GM04503 (cell line): ENCODE results near the gene MPV17L.
"Not testable (repeated sequence)": the region's sequence is repeated elsewhere in the genome, so short reads cannot be mapped to it uniquely, and the experiment has no call there.

Source experiments
- DNase-seq: peaks from one replicate; pipeline ENCODE4 v3.0.0-alpha.2; 2012; ENCODE audit warnings: low read depth

MPV17L gene

DNA sequence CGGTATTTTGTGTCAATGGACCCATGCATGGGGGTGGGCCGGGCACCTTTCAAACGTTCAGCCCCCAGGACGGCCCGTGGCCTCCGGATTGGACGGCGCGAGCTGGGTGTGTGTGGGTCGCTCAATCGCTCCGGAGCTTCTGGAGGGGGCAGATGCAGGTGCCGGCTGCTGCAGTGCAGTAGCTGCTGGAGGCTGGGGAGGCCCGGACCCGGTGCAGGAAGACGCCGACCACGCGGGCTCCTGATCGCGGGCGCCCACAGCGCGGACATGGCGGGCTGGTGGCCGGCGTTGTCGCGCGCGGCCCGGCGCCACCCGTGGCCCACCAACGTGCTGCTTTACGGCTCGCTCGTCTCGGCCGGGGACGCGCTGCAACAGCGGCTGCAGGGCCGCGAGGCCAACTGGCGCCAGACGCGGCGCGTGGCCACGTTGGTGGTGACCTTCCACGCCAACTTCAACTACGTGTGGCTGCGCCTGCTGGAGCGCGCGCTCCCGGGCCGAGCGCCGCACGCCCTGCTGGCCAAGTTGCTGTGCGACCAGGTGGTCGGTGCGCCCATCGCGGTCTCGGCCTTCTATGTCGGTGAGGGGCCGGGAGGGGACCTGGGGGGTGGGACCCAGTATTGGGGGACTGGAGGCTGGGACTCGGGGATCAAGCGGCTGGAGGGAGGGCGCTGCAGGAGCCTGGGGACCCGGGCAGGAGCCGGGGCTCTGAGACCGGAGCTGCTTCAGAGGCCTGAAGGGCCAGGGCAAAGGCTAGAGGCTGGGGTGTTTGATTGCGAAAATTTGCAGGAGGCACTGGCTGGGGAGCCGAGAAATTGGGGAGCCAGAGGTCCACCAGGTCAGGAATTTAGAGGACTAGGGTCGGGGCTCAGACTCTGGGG is at the start of gene MPV17L:
Gene MPV17L (plus strand): TSS at position 124 of the 878 bp plus-strand sequence. CDS start 144 bp downstream, at position 268.
- DNase-seq, result not testable (repeated sequence)

DNA sequence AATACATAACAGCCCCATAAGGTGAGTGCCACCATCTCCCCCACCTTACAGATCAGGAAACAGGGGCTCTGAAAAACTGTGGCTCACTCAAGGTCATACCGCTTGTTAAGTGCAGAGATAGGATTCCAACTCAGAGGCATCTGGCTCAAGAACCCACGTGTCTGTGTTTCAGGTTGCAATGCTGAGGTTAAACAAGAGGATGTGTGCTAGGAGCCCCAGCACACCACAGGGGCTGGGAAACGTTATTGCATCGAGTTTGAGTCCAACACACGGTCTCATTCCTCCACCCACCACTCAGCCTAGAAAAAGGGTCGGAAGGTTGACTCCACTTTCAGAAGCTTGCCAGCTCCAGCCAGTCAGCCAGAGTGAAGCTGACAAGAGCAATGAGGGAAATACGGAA is 46.8 kb upstream of the MPV17L start:
- not testable (repeated sequence) for DNase-seq

DNA sequence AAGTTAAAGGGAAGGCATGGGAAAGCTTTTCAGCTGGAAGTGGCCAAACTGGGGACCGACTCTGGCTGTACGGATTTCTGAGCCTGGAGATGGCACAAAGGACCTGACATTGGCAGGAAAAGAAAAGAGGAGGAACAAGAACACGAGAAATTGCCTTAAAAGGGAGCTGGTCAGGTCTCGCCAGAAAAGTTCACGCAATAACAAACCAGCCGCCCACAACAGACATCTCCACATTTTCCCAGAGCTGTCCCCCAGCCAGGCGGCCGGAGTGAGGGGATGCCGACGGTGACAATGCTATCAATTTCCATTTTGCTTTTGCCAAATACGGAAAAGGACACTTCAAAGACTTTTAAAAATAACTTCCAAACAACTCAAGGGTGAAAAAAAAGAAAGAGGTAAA is 44.3 kb upstream of the MPV17L start:
- not testable (repeated sequence) for DNase-seq

DNA sequence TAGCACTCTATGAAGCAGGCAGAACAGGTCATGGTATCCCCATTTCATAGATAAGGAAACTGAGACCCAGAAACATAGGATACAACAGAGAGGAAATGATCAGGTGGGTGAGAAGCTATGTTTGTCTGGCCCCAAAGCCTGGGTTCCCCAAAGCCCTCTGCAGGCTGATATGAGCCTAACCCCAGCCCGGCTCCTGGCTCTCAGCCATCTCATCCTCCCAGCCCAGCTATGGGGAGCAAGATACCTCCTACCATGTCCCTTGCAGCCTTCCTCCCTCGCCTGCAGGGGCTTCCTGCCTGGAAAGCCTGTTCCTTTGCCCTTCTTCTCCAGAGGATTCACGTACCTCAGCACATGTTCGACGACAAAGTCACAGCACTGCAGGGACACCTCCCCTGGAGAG is 43.8 kb upstream of the MPV17L start:
- DNase-seq, result not testable (repeated sequence)

DNA sequence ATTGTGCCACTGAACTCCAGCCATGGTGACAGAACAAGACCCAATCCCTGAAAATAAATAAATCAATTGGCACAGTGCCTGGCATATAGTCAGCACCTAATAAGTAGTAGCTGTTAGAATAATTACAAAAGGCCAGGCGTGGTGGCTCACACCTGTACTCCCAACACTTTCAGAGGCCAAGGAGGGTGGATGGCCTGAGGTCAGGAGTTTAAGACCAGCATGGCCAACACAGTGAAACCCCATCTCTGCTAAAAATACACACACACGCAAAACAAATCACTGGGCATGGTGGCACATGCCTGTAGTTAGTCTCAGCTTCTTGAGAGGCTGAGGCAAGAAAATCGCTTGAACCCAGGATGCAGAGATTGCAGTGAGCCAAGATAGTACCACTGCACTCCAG is 42.7 kb upstream of the MPV17L start:
- DNase-seq, result not testable (repeated sequence)

DNA sequence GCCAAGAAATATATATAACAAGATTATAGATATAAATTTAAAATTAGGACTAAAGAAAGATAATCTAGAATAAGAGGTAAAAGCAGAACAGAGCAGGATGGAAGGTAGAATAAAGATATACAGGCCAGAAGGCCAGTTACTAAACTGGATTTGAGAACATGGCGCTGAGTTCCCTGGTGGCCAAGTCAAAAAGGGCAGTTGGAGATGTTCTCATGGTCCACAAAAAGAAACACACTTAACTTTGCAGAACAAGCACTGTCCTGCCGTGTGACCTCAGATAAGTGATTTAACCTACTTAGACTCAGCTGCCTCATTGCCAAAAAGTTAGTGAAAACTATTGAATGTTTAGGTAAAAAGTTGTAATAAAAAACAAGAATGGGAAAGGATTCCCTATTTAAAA is 40.7 kb upstream of the MPV17L start:
- not testable (repeated sequence) for DNase-seq

DNA sequence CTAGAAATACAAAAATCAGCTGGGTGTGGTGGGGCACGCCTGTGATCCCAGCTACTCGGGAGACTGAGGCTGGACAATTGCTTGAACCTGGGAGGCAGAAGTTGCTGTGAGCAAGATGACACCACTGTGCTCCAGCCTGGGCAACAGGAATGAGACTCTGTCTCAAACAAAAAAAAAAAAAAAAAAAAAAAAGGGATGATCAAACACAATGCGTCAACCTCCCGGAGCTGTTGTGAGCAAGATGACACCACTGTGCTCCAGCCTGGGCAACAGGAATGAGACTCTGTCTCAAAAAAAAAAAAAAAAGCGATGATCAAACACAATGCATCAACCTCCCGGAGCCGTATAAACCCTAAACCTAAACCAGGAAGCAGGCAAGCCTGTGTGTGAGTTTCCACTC is 38.1 kb upstream of the MPV17L start:
- not testable (repeated sequence) for DNase-seq

DNA sequence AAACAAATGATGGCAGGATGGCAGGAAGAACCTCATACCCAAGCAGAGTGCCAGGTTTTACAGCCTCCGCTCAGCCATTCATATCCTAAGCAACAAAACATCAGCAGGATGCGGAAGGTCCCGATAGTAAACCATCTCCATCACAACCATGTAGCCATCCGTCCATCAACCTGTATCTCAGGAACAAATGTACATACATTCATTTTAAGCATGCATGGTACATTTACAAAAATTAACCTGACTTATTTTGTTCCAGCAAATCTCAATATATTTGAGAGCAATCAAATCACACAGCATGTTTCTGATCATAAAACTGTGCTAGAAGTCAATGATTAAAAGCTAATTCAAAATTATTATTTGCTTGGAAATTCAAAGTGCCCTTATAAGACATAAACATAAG is 17.4 kb upstream of the MPV17L start, which contains the start of gene NPIPA5:
Gene NPIPA5 (minus strand): TSS at position 101 of the 400 bp plus-strand sequence. CDS start 0 bp downstream, at position 101.
- DNase-seq, result not testable (repeated sequence)

DNA sequence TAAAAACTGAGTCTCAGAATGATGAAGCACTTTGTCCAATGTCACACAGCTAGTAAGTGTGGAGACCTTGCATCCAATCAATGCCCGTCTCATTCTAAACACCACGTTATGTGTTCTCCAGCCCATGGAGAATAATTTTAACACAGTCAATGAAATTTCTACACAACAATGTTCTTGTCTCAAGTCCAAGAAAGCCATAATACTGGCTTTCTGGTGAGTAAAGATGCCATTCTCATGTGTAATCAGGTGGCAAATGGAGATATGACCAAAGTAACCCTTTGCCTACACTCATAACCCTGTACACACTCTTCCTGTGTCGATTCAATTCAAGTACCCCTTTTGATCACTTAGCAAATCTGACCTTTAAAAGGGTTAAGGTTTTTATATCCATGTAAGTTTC is 12.7 kb upstream of the MPV17L start:
- not testable (repeated sequence) for DNase-seq

DNA sequence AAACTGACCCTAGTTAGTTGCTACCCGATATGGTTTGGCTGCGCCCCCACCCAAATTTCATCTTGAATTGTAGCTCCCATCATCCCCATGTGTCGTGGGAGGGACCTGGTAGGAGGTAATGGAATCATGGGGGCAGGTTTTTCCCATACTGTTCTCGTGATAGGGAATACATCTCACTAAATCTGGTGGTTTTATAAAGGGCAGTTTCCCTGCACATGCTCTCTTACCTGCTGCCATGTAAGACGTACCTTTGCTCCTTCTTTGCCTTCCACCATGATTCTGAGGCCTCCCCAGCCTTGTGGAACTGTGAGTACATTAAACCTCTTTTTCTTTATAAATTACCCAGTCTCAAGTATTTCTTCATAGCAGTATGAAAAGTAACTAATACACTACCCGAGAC is 7.5 kb upstream of the MPV17L start:
- not testable (repeated sequence) for DNase-seq

DNA sequence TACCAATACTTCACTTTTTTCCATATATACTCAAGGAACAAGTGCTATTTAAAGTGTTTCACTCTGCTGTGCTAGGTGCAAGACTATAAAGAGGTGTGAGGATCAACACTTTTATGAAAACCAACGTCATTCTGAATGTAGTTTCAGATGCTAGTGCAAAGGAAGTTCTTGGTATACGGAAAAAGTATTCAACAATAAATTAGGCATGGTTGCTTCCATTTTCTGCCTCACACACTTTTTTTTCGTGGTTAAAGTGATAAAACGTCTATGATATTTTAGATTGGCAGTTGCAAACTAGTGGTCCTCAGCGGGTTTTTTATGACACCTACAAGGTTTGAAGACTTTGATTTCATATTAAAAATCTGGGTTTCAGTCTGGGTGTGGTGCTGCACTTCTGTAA is 5.6 kb upstream of the MPV17L start:
- not testable (repeated sequence) for DNase-seq

DNA sequence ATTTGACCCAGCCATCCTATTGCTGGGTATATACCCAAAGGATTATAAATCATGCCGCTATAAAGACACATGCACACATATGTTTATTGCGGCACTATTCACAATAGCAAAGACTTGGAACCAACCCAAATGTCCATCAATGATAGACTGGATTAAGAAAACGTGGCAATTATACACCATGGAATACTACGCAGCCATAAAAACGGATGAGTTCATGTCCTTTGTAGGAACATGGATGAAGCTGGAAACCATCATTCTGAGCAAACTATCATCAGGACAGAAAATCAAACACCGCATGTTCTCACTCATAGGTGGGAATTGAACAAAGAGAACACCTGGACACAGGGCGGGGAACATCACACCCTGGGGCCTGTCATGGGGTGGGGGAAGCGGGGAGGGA is 2.5 kb upstream of the MPV17L start:
- not testable (repeated sequence) for DNase-seq

DNA sequence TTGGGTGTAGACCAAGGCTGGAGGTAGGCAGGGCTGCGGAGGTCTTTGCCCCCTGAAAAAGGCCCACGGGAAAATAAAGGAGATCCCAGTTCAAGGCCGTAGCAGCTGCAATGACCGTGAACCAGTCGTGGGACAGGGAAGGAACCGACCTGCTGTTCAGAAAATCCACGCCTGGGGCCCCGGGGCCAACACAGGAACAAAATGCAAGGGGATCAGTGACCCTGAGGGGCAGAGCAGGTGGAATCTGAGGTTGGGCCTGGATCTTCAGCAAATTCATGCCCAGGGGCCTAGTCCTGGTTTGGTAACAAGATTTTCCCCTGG is 915 bp downstream of the MPV17L start:
- DNase-seq, result not testable (repeated sequence)

DNA sequence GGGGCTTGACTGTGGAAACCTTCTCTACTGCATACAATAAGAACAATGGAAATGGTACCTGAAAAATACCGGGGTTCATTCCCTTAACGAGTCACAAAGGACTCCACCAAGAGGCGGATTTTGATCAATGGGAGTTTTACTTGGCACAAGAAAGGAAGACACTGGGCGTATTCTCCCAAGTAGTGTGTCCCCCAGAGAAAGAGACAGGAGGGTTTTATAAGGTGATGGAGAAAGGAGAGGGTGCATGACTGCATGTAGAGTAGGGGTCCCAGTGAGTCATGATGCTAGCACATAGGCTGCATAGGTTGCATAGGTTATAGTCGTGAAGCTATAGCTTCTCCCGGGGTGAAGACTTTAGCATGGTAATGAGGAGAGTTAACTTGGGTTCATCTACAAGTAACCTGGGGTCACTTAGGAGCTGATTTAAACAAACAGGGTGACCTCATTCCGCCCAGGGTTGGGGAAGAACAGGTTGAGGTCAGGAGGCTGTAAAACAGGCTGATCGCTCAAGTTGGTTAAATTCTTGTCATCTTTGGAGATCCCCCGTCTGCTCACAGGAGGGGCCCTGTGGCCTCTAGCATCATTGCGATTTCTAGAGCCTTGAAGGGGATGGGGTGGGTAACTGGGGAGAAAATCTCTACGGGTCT is 1.5 kb downstream of the MPV17L start:
- no peak for DNase-seq

DNA sequence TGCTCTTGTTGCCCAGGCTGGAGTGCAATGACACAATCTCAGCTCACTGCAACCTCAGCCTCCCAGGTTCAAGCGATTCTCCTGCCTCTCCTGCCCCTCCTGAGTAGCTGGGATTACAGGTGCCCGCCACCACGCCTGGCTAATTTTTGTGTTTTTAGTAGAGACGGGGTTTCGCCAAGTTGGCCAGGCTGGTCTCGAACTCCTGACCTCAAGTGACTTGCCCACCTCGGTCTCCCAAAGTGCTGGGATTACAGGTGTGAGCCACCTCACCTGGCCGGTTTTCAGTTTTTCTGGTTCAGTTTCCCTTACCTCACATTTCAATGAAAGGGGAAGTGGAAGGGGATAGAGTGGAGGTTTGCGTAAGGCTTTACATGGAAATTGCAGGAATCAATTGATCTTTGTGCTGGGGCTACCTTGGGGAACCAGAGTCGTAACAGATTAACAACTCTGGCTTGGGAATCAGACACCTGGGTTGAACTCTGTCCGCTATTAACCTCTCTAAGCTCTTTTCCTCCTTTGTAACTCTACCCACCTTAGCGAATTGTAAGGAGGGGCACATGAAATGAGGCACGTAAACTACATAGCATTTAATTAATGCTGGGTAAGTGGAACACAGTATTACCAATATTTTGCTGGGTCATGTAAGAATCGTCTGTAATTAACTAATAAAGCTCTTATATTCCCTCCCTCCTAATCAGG is 3.2 kb downstream of the MPV17L start:
- DNase-seq, result no peak

DNA sequence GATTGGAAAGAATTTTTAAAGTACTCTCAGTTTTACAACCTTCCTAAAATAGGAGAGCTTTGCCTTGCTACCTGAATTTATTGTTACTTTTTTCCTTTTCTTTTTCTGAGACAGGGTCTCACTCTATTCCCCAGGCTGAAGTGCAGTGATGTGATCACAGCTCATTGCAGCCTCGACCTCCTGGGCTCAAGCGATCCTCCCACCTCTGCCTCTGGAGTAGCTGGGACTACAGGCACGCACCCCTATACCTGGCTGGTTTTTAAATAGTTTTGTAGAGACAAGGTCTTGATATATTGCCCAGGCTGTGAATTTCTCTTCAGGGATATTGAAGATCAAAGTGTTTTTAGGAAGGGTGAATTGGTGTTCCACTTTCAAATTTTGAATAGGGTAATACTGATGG is 3.8 kb downstream of the MPV17L start:
- no peak for DNase-seq

DNA sequence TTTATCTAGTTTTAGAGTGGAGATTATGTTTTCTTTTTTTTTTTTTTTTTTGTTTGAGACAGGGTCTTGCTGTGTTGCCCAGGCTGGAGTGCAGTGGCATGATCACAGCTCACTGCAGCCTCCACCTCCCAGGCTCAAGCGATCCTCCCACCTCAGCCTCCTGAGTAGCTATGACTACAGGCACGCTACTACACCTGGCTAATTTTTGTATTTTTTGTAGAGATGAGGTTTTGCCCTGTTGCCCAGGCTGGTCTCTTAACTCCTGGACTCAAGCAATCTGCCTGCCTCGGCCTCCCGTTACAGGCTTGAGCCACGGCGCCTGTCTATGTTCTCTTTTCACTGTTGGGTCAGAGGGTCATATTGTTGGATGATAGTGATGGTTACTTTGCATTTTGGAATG is 4.8 kb downstream of the MPV17L start:
- not testable (repeated sequence) for DNase-seq

DNA sequence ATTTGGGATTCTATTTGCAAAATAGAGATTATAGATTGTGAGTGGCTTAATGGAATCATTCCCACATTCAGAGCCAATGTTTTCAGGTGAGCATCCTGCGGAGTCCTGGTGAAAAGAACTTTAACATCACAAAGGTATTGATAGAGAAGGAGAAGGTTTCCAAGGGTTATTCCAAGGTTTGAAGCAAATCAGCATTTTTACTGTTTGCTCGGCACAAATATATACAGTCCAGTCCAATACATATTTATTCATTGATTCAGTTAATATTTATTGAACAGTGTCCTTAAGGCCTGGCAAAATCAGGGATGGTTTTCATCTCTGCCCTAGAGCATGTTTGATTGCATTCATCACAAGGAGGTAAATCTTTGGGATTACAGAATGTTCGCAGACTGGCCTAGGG is 6.4 kb downstream of the MPV17L start:
- no peak for DNase-seq

DNA sequence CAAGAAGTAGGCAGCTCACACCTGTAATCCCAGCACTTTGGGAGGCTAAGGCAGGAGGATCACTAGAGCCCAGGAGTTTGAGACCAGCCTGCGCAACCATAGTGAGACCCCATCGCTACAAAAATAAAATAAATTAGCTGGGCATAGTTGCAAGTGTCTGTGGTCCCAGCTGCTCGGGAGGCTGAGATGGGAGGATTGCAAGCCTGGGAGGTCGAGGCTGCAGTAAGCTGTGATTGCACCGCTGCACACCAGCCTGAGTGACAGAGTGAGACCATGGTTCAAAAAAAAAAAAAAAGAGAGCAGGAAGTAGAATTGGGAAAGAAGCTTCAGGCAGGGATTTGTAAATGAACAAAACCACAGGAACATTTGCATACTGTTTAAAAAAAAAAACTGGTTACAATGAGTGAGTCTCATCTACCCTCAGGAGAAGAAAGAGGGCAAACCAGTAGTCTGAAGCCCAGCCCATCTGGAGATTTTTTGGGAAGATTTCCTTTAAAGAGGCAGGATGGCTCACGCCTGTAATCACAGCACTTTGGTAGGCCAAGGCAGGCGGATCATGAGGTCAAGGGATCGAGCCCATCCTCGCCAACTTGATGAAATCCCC is 7.9 kb downstream of the MPV17L start:
- DNase-seq, result no peak

DNA sequence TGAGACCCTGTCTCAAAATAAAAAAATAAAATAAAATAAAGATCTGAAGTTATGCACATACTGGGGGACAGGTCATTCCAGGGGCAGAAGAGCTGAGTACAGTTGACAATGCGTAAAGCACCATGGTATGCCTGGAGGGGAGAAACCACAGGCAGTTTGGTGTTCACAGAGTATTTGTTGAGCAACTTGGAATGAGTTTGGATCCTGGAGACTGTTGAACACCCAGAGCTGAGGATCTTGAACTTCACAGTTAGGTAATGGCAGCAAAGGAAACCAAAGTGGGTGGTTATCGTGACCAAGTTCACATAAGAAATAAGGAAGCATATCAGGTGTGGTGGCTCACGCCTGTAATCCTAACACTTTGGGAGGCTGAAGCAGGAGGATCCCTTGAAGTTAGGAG is 8.5 kb downstream of the MPV17L start:
- DNase-seq, result not testable (repeated sequence)

DNA sequence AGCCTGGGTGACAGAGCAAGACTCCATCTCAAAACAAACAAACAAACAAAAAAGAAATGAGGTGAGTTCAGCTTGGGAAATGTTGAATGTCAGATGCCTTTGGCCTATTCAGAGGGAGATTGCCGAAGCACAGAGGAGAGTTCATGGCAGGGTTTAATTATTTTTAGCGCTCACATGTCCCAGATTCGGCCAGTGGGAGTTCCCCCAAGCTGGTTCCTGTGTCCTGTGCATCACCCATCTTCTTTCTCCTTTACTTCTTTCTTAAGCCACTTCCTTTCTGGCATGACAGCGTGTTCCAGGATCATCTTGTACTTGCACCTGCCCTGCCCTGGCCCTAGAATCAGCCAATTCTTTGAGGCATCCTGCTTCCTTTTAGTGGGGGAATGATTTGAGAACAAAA is 9.2 kb downstream of the MPV17L start:
- DNase-seq, result no peak

DNA sequence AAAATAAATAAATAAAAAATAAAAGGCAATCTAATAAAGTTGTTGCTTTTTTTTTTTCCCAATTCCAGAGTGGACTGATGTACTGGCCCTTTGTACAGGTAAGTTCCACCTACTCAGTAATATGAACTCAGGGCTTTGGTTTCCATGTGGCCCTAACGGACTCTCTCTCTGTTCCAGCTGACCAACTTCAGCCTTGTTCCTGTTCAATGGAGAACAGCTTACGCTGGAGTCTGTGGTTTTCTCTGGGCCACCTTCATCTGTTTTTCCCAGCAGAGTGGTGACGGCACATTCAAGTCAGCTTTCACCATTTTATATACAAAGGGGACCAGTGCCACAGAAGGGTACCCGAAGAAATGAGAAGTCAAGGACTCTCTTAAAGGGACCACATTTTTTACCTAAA is 12.2 kb downstream of the MPV17L start:
- not testable (repeated sequence) for DNase-seq
